SK-N-SH (cell line): ENCODE data around the gene UBAC2. TPM values are rescaled to one million over a fixed set of nuclear protein-coding genes. Genes with fewer than 3 reads are reported as not detected.

Experiments
- CTCF ChIA-PET: fragments of 300-600, 350-600 bp; formaldehyde crosslinking; extraction: SDS; loops from one replicate; lab custom pipeline; 2021; lab: Yijun Ruan, JAX
- POLR2A ChIA-PET: fragments of 350-600 bp; sonication (Branson Sonifier 250); formaldehyde crosslinking; extraction: SDS; loops from one replicate; lab custom pipeline; 2020; ENCODE audit warnings: antibody characterized with exemption, inconsistent platforms; lab: Yijun Ruan, JAX
- DNase-seq: peaks from one replicate; pipeline ENCODE4 v3.0.0; 2012
- H2AFZ ChIP-seq: fragments of 200-600 bp; sonication (generic); 2 replicates; pipeline ENCODE4 v1.8.1; 2016; ENCODE audit warnings: antibody characterized with exemption, mild to moderate bottlenecking, low read depth
- H3F3A ChIP-seq: fragments of 200-600 bp; sonication (generic); replicated peaks from 2 replicates; pipeline ENCODE3; 2016; ENCODE audit warnings: antibody characterized with exemption, mild to moderate bottlenecking; ENCODE audit not compliant: insufficient read depth
- H3K27ac ChIP-seq, 2 experiments: fragments of 200-500 bp in 1 of 2; fragments of 200-600 bp in 1 of 2; sonication (Bioruptor generic) in 1 of 2; sonication (generic), shearing (Covaris generic) in 1 of 2; 2 replicates each; pipeline versions ENCODE4 v1.5.1 to v1.6.1; 2014 to 2016; ENCODE audit warnings: low read depth in 2 of 2, inconsistent platforms in 1 of 2, low read length in 1 of 2, mild to moderate bottlenecking in 1 of 2, mixed read lengths in 1 of 2
- H3K27me3 ChIP-seq: fragments of 200-600 bp; sonication (generic), shearing (Covaris generic); 2 replicates; pipeline ENCODE4 v1.6.1; 2016; ENCODE audit warnings: mixed run types; ENCODE audit not compliant: insufficient read depth
- H3K36me3 ChIP-seq, 2 experiments: fragments of 200-500 bp in 1 of 2; fragments of 200-600 bp in 1 of 2; sonication (Bioruptor generic) in 1 of 2; sonication (generic) in 1 of 2; replicated peaks in 1 of 2; 2 replicates each; pipeline versions ENCODE3 to v1.5.1; 2014 to 2016; ENCODE audit warnings: low read length in 1 of 2, mild to moderate bottlenecking in 1 of 2; ENCODE audit not compliant: insufficient read depth in 2 of 2, control insufficient read depth in 1 of 2
- H3K4me1 ChIP-seq, 2 experiments: fragments of 200-500 bp in 1 of 2; fragments of 200-600 bp in 1 of 2; sonication (Bioruptor generic) in 1 of 2; sonication (generic), shearing (Covaris generic) in 1 of 2; 2 replicates each; pipeline versions ENCODE4 v1.5.1 to v1.6.1; 2014 to 2016; ENCODE audit warnings: low read depth in 1 of 2, low read length in 1 of 2, mixed run types in 1 of 2; ENCODE audit not compliant: insufficient read depth in 2 of 2, control insufficient read depth in 1 of 2
- H3K4me2 ChIP-seq: fragments of 200-600 bp; sonication (generic), shearing (Covaris generic); 2 replicates; pipeline ENCODE4 v1.6.1; 2017; ENCODE audit warnings: mixed run types
- H3K4me3 ChIP-seq, 2 experiments: fragments of 200-500 bp in 1 of 2; fragments of 200-600 bp in 1 of 2; sonication (Bioruptor generic) in 1 of 2; sonication (generic), shearing (Covaris generic) in 1 of 2; 2 replicates each; pipeline versions ENCODE4 v1.5.1 to v1.8.1; 2014 to 2016; ENCODE audit warnings: low read depth in 2 of 2, inconsistent platforms in 1 of 2, low read length in 1 of 2, mild to moderate bottlenecking in 1 of 2, mixed read lengths in 1 of 2, moderate library complexity in 1 of 2
- H3K79me2 ChIP-seq: fragments of 200-600 bp; sonication (generic); 2 replicates; pipeline ENCODE4 v1.8.1; 2017; ENCODE audit warnings: mild to moderate bottlenecking; ENCODE audit not compliant: insufficient read depth
- H3K9ac ChIP-seq: fragments of 200-600 bp; sonication (generic); 2 replicates; pipeline ENCODE4 v1.6.1; 2017; ENCODE audit warnings: mixed run types
- H3K9me2 ChIP-seq: fragments of 200-600 bp; sonication (generic); 2 replicates; pipeline ENCODE4 v1.6.1; 2017; ENCODE audit warnings: mixed run types
- H3K9me3 ChIP-seq: fragments of 200-600 bp; sonication (generic); 2 replicates; pipeline ENCODE4 v1.6.1; 2017; ENCODE audit warnings: mixed run types, mild to moderate bottlenecking, moderate library complexity
- H4K20me1 ChIP-seq: fragments of 200-600 bp; sonication (generic); 2 replicates; pipeline ENCODE4 v1.6.1; 2017; ENCODE audit warnings: mild to moderate bottlenecking, mixed run types; ENCODE audit not compliant: insufficient read depth
- FOXJ3 ChIP-seq: sonication (generic); formaldehyde crosslinking; IDR thresholded peaks from 2 replicates; pipeline ENCODE4 v1.5.1; 2020; ENCODE audit warnings: mild to moderate bottlenecking, missing genetic modification reagents
- JUND ChIP-seq: IDR thresholded peaks from 2 replicates; pipeline ENCODE4 v1.4.0; 2012
- MAX ChIP-seq: IDR thresholded peaks from 2 replicates; pipeline ENCODE4 v1.4.0; 2012; ENCODE audit warnings: low read depth
- MEF2A ChIP-seq: IDR thresholded peaks from 2 replicates; pipeline ENCODE4 v1.4.0; 2012; ENCODE audit warnings: low read depth, borderline replicate concordance
- MXI1 ChIP-seq: IDR thresholded peaks from 2 replicates; pipeline ENCODE4 v1.6.1; 2012; ENCODE audit warnings: mild to moderate bottlenecking, low read depth, low read length, improper control_type of control experiment
- NFIC ChIP-seq: IDR thresholded peaks from 2 replicates; pipeline ENCODE4 v1.4.0; 2012; ENCODE audit warnings: borderline replicate concordance
- REST ChIP-seq: IDR thresholded peaks from 2 replicates; pipeline ENCODE4 v1.6.1; 2012; ENCODE audit warnings: mild to moderate bottlenecking, low read depth, low read length, moderate library complexity
- USF1 ChIP-seq: IDR thresholded peaks from 2 replicates; pipeline ENCODE4 v1.4.0; 2012; ENCODE audit warnings: low read depth, borderline replicate concordance
- WGBS: methylation state at CpG from one replicate; pipeline ENCODE4 v1.1.6; 2017; ENCODE audit warnings: low lambda C conversion rate; 5-methylcytosine and 5-hydroxymethylcytosine counted together
- polyA plus RNA-seq, 3 experiments: library from polyadenylated mRNA; depleted of rRNA; stranded (reverse); fragments of >200 nt; gene quantifications; 2 replicates each; pipeline ENCODE4 v1.2.3, GENCODE V29; 2012
- TF ChIP-seq, protein P1 (sequence below): fragments of 150-350 bp; IDR thresholded peaks from 2 replicates; pipeline ENCODE4 v1.6.1; 2017; ENCODE audit warnings: antibody characterized with exemption, low read length, low read depth, borderline replicate concordance

Gene UBAC2
- polyA plus RNA-seq, 1 of the 3 experiments (the other 2 are of a cell fraction) = 79.0 TPM

GRCh38 chr13:99254830-99255229, 54.2 kb downstream of the UBAC2 start:
- H3F3A ChIP-seq = no peaks in the 10 kb centered on the region
- no peaks in the 10 kb centered on the region for H4K20me1 ChIP-seq
- POLR2A ChIA-PET = no interaction called here
- H3K4me2 ChIP-seq = no peak overlapping the region
- CTCF ChIA-PET = interaction anchor here (1.3 to 2.8 kb wide), 3 partner anchors 10 to 36 kb away, joined by 3 to 16 read pairs (median 11); no protein-coding TSS in a partner anchor
- H3K9ac ChIP-seq = no peak overlapping the region
- no peak for DNase-seq
- H3K9me2 ChIP-seq = no peaks in the 10 kb centered on the region
- H3K79me2 ChIP-seq = no peaks in the 10 kb centered on the region
- H2AFZ ChIP-seq = no peak overlapping the region
- H3K4me1 ChIP-seq = peaks cover 0 to 2% of the 10 kb centered on the region in 2 experiments; a peak in 3 of 4 replicates
- H3K9me3 ChIP-seq = no peaks in the 10 kb centered on the region
- no peak overlapping the region for H3K27ac ChIP-seq
- no peaks in the 10 kb centered on the region for H3K27me3 ChIP-seq
- WGBS = 97% methylated on average over 14 of the region's 14 CpGs
- peaks cover 23 to 41% of the 10 kb centered on the region in 2 experiments for H3K36me3 ChIP-seq
- TF ChIP-seq FOXJ3 (CRISPR knock-in tag) = no peak
- no peak for TF ChIP-seq USF1
- no peak for TF ChIP-seq NFIC
- H3K4me3 ChIP-seq = no peak overlapping the region

GRCh38 chr13:99255271-99255670, 54.6 kb downstream of the UBAC2 start:
- CTCF ChIA-PET = interaction anchor here (1.2 to 3.6 kb wide), 6 partner anchors 10 to 182 kb away, joined by 3 to 18 read pairs (median 14); partner anchors contain the start of gene UBAC2
- Histone ChIP-seq H3K9ac (no peak overlapping the region), H2AFZ (no peak overlapping the region), H3K9me3 (no peaks in the 10 kb centered on the region), H3K36me3 (peaks cover 25 to 41% of the 10 kb centered on the region in 2 experiments), H4K20me1 (no peaks in the 10 kb centered on the region), H3K27ac (no peak overlapping the region), H3F3A (no peaks in the 10 kb centered on the region), H3K4me1 (peaks cover 0 to 2% of the 10 kb centered on the region in 2 experiments; a peak in 3 of 4 replicates), H3K4me3 (no peak overlapping the region), H3K27me3 (no peaks in the 10 kb centered on the region), H3K9me2 (no peaks in the 10 kb centered on the region), H3K79me2 (no peaks in the 10 kb centered on the region), H3K4me2 (no peak overlapping the region)
- WGBS = 95% methylated on average over 10 of the region's 10 CpGs
- DNase-seq = no peak
- TF ChIP-seq MAX (no peak), REST (no peak)
- POLR2A ChIA-PET = no interaction called here

DNA sequence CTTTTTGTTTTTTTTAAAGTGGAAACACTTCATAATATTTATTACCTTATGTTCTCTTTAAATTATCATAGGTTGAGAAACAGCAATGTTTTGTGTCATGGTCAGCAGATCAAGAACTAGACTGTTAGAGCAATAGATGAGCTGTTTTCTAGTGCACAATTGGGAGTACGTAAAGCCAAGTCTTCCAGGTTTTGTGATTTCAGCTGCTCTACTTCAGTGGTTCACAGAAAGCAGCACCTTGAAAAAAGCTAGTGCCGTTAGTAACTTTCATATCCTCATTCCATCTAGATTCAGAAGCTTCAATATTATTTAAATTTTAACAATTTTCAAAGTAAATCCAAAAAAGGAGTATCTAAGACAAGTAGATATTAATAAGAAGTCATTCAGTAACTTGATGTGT, 55.6 kb downstream of the UBAC2 start:
- POLR2A ChIA-PET = no interaction called here
- DNase-seq = no peak
- CTCF ChIA-PET = interaction anchor here (1.0 to 3.6 kb wide), 8 partner anchors 9 to 181 kb away, joined by 3 to 18 read pairs (median 7); partner anchors contain the start of gene UBAC2
- peaks cover 28 to 41% of the 10 kb centered on the region in 2 experiments for H3K36me3 ChIP-seq
- no peaks in the 10 kb centered on the region for H3K79me2 ChIP-seq
- no peak for TF ChIP-seq NFIC
- TF ChIP-seq MXI1 = no peak
- no peak for TF ChIP-seq JUND
- no peak for TF ChIP-seq MEF2A
- TF ChIP-seq, protein P1, sequence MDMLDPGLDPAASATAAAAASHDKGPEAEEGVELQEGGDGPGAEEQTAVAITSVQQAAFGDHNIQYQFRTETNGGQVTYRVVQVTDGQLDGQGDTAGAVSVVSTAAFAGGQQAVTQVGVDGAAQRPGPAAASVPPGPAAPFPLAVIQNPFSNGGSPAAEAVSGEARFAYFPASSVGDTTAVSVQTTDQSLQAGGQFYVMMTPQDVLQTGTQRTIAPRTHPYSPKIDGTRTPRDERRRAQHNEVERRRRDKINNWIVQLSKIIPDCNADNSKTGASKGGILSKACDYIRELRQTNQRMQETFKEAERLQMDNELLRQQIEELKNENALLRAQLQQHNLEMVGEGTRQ = no peak
- H3K4me2 ChIP-seq = no peak overlapping the region
- no peak overlapping the region for H3K9ac ChIP-seq
- H3K9me3 ChIP-seq = no peaks in the 10 kb centered on the region
- H3F3A ChIP-seq = no peaks in the 10 kb centered on the region
- H3K4me1 ChIP-seq = peaks cover 0 to 2% of the 10 kb centered on the region in 2 experiments; a peak in 3 of 4 replicates
- H4K20me1 ChIP-seq = no peaks in the 10 kb centered on the region
- H3K27me3 ChIP-seq = no peaks in the 10 kb centered on the region
- no peaks in the 10 kb centered on the region for H3K9me2 ChIP-seq
- H3K27ac ChIP-seq = no peak overlapping the region
- H2AFZ ChIP-seq = no peak overlapping the region
- 96% methylated on average over 2 of the region's 2 CpGs for WGBS
- no peak overlapping the region for H3K4me3 ChIP-seq
